ENCODE measurements around the gene RAC3.

Gene RAC3

DNA sequence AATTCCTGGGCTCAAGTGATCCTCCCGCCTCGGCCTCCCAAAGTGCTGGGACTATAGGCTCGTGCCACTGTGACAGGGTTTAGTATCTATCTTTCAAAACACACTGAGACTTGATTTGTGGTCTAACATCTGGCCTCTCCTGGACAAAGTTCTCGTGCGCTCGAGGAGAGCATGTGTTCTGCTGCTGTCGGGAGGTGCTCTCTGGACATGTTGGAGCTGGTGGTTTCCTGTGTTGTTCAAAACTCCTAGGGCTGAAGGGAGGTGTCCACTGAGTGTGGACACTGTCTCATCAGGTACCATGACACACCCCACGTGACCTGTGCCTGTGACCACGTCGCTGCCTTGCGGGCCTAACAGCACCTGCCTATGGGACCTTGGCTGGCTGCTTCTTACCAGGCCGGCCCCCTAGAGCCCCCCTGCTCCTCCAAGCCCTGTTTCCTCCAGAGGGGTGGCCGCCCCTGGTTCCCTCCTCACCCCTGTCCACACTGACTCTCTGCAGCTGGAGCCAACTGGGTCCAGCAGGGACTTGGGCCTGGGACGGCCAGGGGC lies 14.5 kb downstream of the RAC3 start:
- DNase-seq: no peak

DNA sequence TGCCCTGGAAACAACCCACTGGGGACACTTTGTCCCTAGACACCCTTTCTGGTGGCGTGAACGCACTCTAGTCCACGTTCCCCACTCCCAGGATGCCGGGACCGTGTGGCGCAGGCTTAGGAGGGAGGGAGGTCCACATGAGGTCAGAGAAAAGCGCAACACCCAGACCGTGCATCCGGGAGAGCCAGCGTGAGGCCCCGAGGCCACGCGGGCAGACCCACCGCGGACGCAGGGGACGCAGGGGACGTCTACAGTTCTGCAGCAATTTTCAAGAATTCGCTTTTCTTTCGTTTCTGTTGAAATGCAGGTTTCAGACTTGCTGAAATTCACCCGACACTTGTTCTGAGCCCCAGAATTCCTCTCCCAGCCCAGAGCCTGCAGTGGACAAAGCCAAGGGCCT lies 15.4 kb downstream of the RAC3 start:
- DNase-seq: no peak

DNA sequence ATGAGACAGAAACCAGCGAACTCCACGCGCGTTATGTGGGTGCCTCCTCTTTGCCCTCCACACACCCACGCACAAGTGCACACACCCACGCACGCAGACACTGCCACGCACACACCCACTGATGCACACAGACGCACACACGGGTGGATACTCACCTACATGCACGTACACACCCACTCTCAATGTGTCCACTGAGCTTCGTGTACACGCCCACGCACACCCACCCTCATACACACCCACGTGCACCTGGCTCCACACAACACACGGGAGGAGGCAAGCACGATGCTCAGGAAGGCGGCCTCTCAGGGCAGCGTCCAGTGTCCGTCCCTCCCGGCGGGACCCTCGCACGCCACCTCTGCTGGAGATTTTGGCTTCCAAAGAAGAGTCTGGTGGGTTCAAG lies 15.9 kb downstream of the RAC3 start:
- no peak for DNase-seq

DNA sequence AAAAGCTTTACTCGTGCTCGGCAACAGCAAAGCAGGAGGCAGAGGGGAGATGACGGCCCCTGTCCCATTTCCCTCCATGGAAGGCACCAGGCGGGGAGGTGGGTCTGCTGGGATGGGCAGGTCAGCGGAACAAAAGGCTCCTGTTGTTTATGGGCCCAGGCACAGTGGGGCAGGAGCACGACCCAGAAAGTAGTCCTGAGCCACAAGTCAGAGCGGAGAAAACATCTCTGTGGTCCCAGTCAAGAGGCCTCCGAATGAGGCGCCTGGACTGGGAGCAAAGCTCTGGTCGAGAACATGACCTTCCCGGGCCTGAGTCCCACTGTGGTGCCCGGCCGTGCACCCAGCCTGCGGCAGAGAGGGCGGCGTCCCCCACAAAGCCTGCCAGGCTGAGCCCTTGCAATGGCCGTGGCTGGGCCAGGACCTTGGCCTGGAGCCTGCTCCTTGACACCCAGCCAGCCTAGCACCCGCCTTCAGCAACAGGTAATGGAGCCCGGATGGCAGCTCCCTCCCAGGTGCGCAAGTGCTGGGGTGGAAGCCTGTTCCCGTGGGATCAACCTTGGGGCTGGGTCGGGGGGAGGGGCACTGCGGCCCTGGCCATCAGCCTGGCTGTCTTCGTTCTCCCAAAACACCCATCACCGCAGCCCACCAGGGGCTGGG lies 16.6 kb downstream of the RAC3 start:
- no peak for DNase-seq

DNA sequence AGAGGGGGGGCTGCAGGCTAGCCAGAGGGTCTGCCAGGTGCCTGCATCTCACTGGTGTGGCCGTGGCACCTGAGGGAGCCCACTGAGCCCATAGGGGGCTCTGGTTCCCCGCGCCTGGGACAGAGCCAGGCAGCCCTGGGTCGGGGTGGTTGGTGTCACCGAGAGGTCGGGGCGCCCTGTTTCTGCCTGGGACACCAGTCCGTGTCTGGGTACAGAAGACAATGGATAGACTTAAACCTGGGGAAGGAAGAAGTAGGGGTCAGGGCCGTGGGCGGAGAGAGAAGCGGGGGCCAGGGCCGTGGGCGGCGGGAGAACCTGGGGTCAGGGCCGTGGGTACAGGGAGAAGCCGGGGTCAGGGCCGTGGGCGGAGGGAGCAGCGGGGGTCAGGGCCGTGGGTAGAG lies 17.1 kb downstream of the RAC3 start:
- DNase-seq: no peak

DNA sequence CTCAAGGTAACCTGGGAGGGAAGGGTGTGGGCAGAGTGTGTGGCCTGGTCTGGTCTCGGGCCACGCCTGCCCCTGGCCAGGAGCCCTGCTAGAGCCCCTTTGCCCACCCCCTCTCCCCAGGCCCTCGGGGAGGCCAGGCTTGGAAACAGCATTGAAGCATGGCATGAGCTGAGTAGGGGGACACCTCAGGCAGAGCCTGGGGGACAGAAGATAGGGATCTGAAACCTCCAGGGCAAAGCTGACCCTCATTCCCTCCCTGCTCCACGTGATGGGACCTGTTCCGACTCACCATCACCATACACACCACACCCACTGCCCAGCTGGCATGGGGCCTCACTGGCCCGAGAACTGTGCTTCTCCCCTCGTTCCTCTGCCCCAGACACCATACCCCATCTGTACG lies 17.6 kb downstream of the RAC3 start:
- no peak for DNase-seq

DNA sequence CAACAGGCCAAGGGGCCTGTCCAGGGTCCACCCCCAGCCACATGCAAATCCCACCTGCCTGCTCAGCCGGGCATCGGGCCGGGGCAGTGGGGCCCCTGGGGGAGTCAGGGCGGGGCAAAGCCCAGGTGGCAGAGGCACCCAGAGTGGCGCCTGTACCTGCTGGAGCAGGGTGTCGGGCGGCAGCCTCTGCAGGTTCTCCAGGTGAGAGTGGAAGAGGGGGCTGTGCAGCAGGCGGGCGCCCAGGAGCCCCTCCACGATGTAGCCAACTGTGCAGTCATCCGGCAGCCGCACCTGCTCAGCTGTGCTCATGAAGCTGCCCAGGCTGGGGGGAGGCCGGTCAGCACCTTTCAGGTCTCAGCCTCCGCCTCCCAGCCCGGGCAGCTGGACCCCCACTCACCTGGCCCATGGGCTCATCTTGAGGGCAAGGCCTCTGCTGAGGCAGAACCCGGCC lies 18.1 kb downstream of the RAC3 start:
- no peak for DNase-seq

DNA sequence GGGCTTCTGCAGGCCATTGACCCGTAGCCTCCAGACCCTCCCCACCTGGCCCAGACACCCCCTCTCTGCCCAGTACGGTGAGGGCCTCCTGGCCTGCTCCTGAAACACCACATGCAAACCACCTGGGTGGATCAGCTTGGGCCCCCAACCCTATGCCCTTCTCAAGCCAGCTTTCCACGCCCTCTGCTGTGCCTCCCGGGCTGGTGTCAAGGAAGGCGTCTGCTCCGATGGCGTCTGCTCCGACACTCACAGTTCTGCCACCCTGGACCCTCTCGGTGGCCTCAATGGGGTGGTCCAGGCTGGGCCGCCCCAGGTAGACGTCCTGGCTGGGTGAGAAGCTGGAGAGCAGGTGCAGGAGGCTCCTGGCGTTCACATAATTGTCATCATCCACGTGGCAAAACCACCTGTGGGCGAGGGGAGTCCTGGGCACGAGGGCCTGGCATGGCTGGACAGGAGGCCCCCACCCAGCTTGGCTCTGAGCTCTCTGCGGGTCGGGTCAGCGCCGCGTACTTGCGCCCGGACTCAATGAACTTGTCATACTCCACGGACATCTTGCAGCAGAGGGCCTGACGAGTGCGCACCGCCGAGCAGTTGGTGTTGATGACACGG lies 18.8 kb downstream of the RAC3 start:
- no peak for DNase-seq

DNA sequence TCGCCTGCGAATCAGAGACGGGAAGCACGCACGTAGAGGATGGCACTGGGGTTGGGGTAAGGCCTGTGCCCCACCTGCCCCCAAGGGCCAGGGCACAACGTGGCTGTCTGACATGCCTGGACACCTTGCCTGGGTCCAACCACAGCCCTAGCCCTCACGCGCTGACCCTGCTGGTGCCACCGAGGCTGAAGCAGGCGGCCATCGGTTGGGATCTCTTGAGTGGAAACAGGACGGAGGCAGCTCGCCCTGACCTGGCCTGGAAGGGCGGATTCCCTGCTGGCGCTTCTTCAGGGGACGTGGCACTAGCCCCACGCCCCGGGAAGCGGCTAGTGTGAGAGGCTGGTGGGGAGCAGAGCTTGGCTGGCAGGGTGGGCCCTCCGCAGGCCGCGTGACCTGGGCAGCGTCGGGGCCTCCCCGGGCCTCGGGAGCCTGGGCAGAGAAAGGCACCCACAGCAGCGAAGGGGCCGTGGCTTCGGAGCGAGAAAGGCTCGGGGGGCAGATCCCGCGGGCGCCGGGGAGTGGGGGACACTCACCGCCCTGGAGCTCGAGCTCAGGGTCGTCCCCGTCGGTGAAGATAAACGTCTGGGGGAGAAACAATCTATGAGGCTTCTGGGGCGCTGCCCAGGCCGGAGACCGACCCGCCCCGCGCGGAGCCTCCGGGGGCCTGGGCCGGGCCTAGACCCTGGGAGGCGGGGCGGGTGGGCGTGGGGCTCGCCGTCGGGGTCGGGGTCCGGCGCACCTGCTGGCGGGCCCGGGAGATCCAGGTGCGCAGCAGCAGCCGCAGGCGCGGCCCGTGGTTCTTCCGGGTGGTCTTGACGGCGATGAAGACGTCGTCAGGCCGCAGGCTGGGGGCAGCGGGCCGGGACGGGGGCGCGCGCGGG lies 19.5 kb downstream of the RAC3 start:
- no peak for DNase-seq

DNA sequence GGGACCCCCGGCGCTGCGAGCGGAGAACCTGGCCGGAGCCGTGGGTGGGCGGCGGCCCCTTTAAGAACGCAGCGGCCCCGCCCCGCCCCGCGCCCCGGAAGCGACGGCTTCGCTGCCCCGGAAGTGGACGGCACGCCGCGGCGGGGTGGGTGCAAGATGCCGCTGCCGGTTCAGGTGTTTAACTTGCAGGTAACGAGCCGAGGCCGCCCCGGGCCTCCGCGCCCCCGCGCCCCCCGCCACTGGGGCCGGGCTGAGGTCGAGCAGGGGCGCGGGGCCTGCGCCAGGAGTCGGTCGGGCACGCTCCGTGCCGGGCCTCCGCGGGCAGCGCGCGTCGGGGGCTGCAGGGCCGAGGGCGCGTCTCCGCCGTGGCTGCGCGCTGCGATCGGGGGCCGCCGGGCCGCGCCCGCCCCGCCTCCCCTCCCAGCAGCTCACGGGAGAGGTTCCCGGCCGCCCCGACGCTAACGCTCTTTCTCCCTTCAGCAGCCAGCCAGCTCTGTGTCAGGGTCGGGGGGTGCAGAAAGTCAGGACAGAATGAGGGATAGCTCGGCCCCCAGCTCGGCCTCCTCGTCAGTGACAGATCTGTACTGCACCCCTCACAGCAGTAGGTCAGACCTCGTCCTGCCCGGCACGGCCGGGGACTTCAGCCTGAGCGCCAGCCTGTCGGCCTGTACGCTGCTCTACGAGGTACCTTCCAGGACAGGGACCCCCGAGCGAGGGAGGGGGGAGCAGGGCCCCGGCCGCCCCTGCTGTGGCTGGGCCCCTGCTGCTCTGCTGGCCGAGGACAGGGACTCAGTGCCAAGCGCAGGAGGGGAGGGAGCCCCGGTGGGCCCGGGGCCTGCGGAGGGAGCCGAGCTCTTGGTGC lies 20.5 kb downstream of the RAC3 start, which contains the start of the genes GPS1 and RFNG:
GPS1 (plus strand) TSS at position 123 of the 862 bp plus-strand sequence; CDS start at position 157, 34 bp downstream.
RFNG (minus strand) TSS at position 36 of the 862 bp plus-strand sequence. CDS start 45 bp downstream, outside the sequence.
- peak; percentile 75 for DNase-seq

DNA sequence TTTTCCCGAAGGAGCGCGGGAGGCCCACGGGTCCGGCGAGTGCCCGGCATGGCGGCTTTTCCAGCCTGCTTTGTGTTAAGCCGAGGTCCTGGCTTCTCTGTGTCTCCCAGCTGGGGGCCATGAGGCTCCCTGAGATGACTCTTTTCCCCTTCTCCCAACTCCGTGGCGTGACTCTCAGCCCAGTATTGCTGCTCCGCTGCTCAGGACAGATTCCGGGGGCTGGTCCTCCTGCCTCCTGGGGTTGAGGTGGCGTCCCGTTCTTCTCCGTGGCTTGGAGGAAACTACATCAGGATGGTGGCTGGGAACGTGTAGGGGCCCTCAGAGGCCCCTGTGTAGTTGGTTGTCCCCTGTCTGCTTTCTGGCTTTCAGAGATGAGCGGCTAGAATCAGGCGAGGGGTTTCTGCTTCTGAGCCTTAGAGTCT lies 21.2 kb downstream of the RAC3 start:
- DNase-seq: no peak

DNA sequence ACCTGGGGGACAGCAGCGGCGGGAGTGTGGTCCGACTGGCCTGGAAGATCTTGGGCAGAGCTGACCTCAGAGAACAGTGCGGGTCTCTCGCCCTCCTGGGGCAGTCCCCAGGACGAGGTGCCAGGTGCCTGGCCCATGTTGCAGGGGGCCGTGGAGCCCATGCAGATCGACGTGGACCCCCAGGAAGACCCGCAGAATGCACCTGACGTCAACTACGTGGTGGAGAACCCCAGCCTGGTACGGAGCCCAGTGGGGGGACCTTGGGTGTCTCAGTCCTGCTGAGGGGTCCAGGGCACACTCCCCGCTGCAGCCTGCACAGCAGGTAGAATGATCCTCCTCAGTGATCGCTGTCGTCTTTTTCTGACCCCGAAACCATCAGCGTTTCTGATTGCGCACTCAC lies 21.7 kb downstream of the RAC3 start:
- no peak for DNase-seq

DNA sequence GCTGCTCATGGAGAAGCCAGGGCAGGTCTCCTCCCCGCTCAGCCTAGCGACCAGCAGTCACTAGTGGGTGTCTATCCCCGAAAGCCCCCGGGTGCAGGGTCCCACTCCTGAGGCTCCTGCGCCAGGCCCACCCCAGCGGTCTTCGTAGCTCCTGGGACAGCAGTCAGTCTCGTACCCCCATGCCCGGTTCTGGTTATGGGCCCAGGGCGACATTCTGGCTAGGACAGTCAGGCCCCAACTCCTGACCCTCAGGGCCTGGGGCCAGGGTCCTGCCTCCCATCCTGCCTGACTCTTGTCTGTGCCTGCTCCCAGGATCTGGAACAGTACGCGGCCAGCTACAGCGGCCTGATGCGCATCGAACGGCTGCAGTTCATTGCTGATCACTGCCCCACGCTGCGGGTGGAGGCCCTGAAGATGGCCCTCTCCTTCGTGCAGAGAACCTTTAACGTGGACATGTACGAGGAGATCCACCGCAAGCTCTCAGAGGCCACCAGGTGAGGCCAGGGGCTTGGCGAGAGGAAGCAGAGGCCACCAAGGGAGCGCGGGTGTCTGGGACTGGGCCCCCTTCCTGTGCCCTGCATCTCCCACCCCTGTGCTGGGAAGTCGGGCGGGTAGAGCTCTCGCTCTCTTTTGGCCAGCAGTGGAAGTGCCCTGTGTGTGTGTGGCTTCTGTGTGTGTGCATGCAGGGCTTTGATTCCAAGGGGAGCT lies 22.2 kb downstream of the RAC3 start:
- DNase-seq: no peak

DNA sequence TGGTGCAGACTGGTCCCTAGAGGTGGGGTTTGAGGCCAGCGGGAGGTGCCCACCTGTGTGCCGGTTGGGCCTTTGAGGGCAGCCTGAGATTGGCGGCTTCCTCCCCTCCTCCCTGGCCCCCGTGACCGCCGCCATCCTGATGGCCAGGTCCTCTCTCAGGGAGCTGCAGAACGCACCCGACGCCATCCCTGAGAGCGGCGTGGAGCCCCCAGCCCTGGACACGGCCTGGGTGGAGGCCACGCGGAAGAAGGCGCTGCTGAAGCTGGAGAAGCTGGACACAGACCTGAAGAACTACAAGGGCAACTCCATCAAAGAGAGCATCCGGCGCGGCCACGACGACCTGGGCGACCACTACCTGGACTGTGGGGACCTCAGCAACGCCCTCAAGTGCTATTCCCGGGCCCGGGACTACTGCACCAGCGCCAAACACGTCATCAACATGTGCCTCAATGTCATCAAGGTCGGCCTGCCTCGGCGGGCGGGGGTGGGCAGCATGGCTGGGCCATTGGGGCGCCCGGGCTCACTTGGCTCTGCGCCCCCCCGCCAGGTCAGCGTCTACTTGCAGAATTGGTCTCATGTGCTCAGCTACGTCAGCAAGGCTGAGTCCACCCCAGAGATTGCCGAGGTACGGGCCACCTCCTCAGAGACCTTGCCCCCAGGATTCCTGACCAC lies 23.0 kb downstream of the RAC3 start:
- DNase-seq: no peak

DNA sequence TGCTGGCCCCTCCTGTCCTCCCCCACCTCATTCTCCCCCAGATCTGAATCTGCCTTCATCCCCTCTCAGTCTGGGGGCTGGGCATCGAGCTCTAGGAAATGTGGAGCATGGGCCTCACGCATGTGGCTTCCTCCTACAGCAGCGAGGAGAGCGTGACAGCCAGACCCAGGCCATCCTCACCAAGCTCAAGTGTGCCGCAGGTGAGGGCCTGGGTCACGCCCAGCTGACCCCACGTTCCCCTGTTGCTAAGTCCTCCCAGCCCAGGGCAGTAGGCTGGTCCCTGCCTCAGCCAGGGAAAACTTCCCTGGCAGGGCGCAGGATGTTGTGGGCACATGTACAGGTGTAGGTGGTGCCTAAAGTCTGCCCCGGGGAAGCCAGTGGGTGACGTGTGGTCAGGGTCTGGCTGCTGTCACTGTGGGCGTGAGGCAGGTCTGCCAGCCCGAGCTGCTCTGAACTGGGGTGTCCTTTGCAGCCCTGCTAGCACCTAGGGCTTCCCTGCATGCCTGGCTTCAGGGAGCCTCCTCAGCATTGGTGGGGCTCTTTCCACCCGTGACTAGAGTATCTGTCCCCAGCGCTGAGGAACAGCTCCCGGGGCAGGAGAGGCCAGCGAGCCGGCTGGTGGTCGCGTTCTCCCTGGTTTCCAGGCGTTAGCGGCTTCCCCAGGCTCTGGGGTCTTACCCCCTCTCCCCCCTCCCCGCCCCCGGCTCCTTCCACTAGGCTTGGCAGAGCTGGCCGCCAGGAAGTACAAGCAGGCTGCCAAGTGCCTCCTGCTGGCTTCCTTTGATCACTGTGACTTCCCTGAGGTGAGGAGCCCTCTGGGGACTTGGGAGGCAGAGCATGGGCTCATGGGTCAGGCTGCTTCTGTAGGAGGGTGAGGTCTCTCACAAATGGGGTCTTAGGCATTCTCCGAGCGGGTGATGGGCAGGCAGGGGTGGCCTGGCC lies 23.8 kb downstream of the RAC3 start:
- no peak for DNase-seq

DNA sequence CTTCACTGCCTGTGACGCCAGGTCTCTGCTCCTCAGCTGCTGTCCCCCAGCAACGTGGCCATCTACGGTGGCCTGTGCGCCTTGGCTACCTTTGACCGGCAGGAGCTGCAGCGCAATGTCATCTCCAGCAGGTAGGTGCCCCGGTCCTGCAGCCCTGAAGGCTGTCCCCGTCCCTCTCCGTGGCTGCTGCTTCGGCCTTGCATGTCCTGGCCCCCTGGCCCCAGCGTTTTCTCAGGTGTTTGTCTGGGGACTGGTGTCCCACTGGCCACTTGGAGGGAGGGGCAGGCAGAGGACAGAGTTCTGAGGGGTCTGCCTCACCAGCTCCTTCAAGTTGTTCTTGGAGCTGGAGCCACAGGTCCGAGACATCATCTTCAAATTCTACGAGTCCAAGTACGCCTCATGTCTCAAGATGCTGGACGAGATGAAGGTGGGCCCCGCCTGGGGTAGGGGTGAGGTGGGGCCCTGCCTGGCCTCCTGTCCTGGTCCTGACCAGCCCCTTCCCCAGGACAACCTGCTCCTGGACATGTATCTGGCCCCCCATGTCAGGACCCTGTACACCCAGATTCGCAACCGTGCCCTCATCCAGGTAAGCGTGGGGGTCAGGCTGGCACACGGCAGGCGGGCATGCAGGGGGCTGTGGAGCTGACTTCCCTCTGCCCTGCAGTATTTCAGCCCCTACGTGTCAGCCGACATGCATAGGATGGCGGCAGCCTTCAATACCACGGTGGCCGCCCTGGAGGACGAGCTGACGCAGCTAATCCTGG lies 24.7 kb downstream of the RAC3 start:
- DNase-seq: no peak

DNA sequence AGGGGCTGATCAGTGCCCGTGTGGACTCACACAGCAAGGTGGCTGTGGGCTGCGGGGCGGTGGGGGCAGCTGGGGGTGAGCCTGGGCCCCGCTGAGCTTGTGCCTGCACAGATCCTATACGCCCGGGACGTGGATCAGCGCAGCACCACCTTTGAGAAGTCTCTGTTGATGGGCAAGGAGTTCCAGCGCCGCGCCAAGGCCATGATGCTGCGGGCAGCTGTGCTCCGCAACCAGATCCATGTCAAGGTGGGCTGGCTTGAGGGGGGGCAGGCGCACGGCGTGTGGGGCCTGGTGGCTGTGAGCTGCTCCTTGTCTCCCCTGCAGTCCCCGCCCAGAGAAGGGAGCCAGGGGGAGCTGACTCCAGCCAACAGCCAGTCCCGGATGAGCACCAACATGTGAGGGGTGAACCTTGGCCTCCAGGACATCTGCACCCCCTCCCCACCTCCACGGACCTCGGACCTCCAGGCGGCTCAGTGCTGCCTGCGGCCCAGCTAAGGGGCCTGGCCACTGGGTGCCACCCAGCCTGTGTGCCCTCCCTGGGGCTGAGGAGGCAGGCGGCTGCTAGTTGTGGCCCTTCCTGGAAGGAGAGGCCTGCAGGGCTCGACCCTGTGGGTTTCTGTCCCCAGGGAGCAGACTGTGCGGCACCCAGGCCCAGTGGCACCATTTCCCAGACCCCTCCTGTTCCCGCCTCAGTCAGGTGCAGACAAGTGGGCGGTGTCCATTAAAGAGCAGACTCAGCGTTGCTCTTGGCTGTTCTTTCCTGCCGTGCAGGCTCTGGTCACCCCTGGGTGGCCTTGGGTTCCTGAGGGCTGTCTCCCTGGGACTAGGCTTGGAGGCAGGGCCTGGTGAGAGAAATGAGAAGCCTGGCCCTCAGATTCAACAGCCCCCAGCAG lies 25.5 kb downstream of the RAC3 start:
- no peak for DNase-seq

DNA sequence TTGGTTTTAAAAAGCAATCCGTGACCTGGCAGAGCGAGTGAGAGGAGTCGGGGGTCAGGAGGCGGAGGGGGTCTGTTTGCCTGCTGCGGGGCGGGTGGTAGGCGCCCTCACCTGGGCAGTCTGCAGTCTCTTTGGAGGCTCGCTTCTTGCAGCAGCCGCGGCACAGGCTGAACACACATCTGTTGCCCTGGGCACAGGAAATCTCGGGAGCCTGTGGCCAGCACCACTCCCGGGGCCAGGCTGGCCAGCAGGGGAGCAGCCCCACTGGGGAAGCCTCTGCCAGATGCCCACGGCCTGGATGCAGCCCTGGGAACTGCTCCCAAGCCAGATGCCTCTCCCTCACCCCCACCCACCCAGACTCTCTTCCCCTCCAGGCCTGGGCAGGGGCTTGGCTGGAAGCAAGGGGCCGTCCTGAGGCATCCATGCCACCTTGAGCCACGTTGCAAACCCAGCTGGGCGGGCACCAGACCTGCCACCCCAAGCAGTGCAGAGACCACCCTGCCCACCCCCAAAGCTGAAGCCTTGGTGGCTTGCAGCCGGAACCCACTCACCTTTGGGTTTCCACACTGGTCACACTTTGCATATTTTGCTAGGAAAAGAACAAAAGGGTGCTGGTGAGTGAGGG lies 26.9 kb downstream of the RAC3 start:
- no peak for DNase-seq

Measured in OCI-M1 (cell line).